Measurements from ENCODE around the gene ADAM22.

DNA sequence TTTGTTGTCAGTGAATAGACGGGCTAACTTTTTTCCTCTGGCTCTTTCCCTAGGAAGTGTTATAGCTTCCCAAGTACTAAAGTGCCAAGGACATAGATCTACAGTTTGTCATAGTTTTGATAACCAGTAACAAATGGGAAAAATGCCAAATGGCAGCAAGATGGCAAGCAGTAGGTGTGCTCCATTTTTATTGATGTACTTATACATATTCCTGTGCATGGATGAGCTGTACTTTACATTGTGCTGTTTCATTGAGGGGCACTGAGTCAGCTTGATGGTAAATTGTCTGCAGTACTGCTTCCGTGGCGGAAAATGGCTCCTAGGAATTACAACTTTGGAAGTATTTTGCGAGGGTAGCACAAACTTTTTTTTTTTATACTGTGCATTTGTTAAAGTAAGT is 7.1 kb downstream of the ADAM22 start:
- TF ChIP-seq, protein P1, sequence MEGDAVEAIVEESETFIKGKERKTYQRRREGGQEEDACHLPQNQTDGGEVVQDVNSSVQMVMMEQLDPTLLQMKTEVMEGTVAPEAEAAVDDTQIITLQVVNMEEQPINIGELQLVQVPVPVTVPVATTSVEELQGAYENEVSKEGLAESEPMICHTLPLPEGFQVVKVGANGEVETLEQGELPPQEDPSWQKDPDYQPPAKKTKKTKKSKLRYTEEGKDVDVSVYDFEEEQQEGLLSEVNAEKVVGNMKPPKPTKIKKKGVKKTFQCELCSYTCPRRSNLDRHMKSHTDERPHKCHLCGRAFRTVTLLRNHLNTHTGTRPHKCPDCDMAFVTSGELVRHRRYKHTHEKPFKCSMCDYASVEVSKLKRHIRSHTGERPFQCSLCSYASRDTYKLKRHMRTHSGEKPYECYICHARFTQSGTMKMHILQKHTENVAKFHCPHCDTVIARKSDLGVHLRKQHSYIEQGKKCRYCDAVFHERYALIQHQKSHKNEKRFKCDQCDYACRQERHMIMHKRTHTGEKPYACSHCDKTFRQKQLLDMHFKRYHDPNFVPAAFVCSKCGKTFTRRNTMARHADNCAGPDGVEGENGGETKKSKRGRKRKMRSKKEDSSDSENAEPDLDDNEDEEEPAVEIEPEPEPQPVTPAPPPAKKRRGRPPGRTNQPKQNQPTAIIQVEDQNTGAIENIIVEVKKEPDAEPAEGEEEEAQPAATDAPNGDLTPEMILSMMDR (IDR thresholded peaks at IDR 0.05), result no peak
- no peak for TF ChIP-seq POLR2A (IDR thresholded peaks at IDR 0.05)

Measured in right lobe of liver (tissue), 4 donors.